Smooth muscle cell (in vitro differentiated cells): Measurements from ENCODE around the gene TRIM29. TPM values are rescaled to one million over a fixed set of nuclear protein-coding genes. Genes with fewer than 3 reads are reported as not detected.

Source experiments
- DNase-seq: peaks from one replicate; lab custom pipeline; 2025; ENCODE audit not compliant: unreplicated experiment; lab: John Stamatoyannopoulos, UW
- H2AFZ ChIP-seq: fragments of 200-600 bp; sonication (generic); 2 replicates; pipeline ENCODE4 v1.6.0; 2016; ENCODE audit warnings: antibody characterized with exemption, low read depth, mild to moderate bottlenecking
- H3F3A ChIP-seq: fragments of 200-600 bp; sonication (generic); 2 replicates; pipeline ENCODE4 v1.6.0; 2017; ENCODE audit warnings: antibody characterized with exemption, low read depth
- H3K27ac ChIP-seq: fragments of 200-600 bp; sonication (generic); 2 replicates; pipeline ENCODE4 v1.5.1; 2016; ENCODE audit warnings: low read depth, mild to moderate bottlenecking
- H3K27me3 ChIP-seq: fragments of 200-600 bp; sonication (generic); 2 replicates; pipeline ENCODE4 v1.6.1; 2016; ENCODE audit warnings: low read depth, mild to moderate bottlenecking
- H3K36me3 ChIP-seq: fragments of 200-600 bp; sonication (generic); 2 replicates; pipeline ENCODE4 v1.5.1; 2016; ENCODE audit warnings: low read depth
- H3K4me1 ChIP-seq: fragments of 200-600 bp; sonication (generic); 2 replicates; pipeline ENCODE4 v1.5.1; 2016; ENCODE audit warnings: low read depth
- H3K4me2 ChIP-seq: fragments of 200-600 bp; sonication (generic); 2 replicates; pipeline ENCODE4 v1.6.0; 2016; ENCODE audit warnings: mild to moderate bottlenecking
- H3K4me3 ChIP-seq: fragments of 200-600 bp; sonication (generic); 2 replicates; pipeline ENCODE4 v1.5.1; 2016; ENCODE audit warnings: mild to moderate bottlenecking
- H3K79me2 ChIP-seq: fragments of 200-600 bp; sonication (generic); 2 replicates; pipeline ENCODE4 v1.6.0; 2016; ENCODE audit warnings: low read depth, mild to moderate bottlenecking
- H3K9ac ChIP-seq: fragments of 200-600 bp; sonication (generic); 2 replicates; pipeline ENCODE4 v1.6.0; 2016; ENCODE audit warnings: low read depth
- H3K9me3 ChIP-seq: fragments of 200-600 bp; sonication (generic); replicated peaks from 2 replicates; pipeline ENCODE4 v1.5.1; 2016; ENCODE audit warnings: low read depth
- H4K20me1 ChIP-seq: fragments of 200-600 bp; sonication (generic); 2 replicates; pipeline ENCODE4 v1.6.0; 2016; ENCODE audit warnings: low read depth
- WGBS: methylation state at CpG from one replicate; pipeline ENCODE4 v1.1.7; 2016; ENCODE audit warnings: low lambda C conversion rate; 5-methylcytosine and 5-hydroxymethylcytosine counted together
- polyA plus RNA-seq: library from polyadenylated mRNA; unstranded; fragments of >200 nt; fragmentation: Nextera tagmentation; extraction: Ambion mirVana; gene quantifications from 2 replicates; pipeline ENCODE4 v1.2.1, GENCODE V29; 2016
- total RNA-seq: library from RNA; depleted of rRNA; stranded (reverse); fragments of >200 nt; gene quantifications from 2 replicates; pipeline ENCODE4 v1.2.3, GENCODE V29; 2014
- TF ChIP-seq, protein P1 (sequence below): fragments of 200-600 bp; sonication (generic); IDR thresholded peaks from 2 replicates; pipeline ENCODE4 v1.5.1; 2017; ENCODE audit warnings: borderline replicate concordance, mild to moderate bottlenecking, antibody characterized with exemption; ENCODE audit not compliant: insufficient read depth, poor library complexity, severe bottlenecking

Gene TRIM29
- total and polyA plus RNA-seq, 2 experiments from 2014 or later = 20.6 to 37.1 TPM

DNA sequence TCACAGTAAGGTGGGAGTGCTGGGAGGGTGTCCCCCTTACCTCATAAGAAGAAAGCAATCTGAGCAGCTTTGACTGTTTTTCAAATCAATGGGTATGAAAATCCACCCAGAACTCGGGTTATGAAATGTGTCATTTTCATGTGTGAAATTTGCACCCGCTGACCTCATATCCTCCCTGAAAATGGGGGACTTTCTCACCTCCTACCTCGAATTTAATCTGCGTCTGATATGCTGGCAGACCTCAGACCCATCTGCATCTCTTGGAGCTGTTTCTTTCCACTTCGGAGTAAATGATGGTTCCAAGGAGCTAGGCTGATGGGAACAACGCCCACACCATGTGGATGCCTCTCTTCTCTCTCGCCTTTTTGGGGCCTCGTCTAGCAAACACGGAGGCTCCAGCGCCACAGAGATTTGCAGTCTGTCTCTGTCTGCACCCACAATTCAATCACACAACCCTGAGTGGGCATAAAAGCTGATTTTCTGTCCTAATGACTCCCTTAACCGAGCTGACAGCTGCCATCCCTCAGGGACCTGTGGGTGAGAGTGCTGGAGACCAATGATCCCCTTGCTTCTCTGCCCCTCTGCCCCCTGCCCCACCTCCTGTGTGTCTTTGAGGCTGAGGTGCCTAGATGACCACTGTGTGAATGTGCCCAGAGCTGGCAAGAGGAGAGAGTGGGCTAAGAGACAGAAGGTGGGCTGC, 71.0 kb downstream of the TRIM29 start:
- no peak overlapping the region for H2AFZ ChIP-seq
- H3K27ac ChIP-seq = no peak overlapping the region
- no peaks in the 10 kb centered on the region for H4K20me1 ChIP-seq
- TF ChIP-seq, protein P1, sequence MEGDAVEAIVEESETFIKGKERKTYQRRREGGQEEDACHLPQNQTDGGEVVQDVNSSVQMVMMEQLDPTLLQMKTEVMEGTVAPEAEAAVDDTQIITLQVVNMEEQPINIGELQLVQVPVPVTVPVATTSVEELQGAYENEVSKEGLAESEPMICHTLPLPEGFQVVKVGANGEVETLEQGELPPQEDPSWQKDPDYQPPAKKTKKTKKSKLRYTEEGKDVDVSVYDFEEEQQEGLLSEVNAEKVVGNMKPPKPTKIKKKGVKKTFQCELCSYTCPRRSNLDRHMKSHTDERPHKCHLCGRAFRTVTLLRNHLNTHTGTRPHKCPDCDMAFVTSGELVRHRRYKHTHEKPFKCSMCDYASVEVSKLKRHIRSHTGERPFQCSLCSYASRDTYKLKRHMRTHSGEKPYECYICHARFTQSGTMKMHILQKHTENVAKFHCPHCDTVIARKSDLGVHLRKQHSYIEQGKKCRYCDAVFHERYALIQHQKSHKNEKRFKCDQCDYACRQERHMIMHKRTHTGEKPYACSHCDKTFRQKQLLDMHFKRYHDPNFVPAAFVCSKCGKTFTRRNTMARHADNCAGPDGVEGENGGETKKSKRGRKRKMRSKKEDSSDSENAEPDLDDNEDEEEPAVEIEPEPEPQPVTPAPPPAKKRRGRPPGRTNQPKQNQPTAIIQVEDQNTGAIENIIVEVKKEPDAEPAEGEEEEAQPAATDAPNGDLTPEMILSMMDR = no peak
- no peak overlapping the region for H3K9ac ChIP-seq
- no peak overlapping the region for H3K4me2 ChIP-seq
- H3K4me3 ChIP-seq = no peak overlapping the region
- DNase-seq = no peak
- H3K27me3 ChIP-seq = no peaks in the 10 kb centered on the region
- peaks cover 13% of the 10 kb centered on the region for H3K4me1 ChIP-seq
- H3K36me3 ChIP-seq = no peaks in the 10 kb centered on the region
- no peaks in the 10 kb centered on the region for H3K79me2 ChIP-seq
- H3F3A ChIP-seq = peaks cover 4% of the 10 kb centered on the region
- H3K9me3 ChIP-seq = no peaks in the 10 kb centered on the region
- 89% methylated on average over 11 of the region's 11 CpGs for WGBS

DNA sequence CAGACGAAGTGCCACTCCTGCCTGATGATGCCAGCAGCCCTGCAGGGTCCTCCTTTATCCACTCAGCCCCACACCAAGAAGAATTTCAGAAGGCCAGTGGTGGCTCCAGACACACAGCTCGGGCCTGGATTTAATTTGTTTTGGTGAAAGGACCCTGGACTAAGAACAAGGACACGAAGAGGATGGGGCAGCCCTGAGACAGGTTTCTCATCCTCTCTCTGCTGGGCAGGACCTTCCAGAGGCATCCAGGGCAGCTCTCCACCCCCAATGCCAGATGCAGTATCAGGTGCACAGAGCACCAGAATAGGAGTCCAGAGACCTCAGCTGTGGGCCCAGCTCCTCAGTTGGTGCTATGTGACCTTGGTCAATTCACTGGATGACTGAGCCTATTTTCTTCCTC, 72.0 kb downstream of the TRIM29 start:
- Histone ChIP-seq H4K20me1 (no peaks in the 10 kb centered on the region), H3K36me3 (no peaks in the 10 kb centered on the region), H3K9me3 (no peaks in the 10 kb centered on the region), H3K4me2 (no peak overlapping the region), H2AFZ (no peak overlapping the region), H3K27me3 (no peaks in the 10 kb centered on the region), H3K4me1 (peaks cover 19% of the 10 kb centered on the region), H3F3A (peaks cover 4% of the 10 kb centered on the region), H3K4me3 (no peak overlapping the region), H3K27ac (no peak overlapping the region), H3K79me2 (no peaks in the 10 kb centered on the region), H3K9ac (no peak overlapping the region)
- DNase-seq = no peak
- TF ChIP-seq, protein P1 = no peak
- 89% methylated on average over 3 of the region's 3 CpGs for WGBS

- Histone ChIP-seq H3K36me3 (no peaks in the 10 kb centered on the region), H4K20me1 (no peaks in the 10 kb centered on the region), H3K9ac (no peak overlapping the region), H3K4me3 (no peak overlapping the region), H3K4me1 (peaks cover 19% of the 10 kb centered on the region), H3K4me2 (no peak overlapping the region), H2AFZ (no peak overlapping the region), H3K9me3 (no peaks in the 10 kb centered on the region), H3F3A (peaks cover 4% of the 10 kb centered on the region), H3K79me2 (no peaks in the 10 kb centered on the region), H3K27ac (no peak overlapping the region), H3K27me3 (no peaks in the 10 kb centered on the region)
- DNase-seq = no peak
- TF ChIP-seq, protein P1 = no peak
- 89% methylated on average over 4 of the region's 4 CpGs for WGBS
These were observed 72.7 kb downstream of the TRIM29 start for GRCh38 chr11:120065176-120065575.

GRCh38 chr11:120064341-120064740, 73.6 kb downstream of the TRIM29 start:
- Histone ChIP-seq H3K4me2 (no peak overlapping the region), H3K4me3 (no peak overlapping the region), H3K36me3 (no peaks in the 10 kb centered on the region), H3K4me1 (peaks cover 19% of the 10 kb centered on the region), H4K20me1 (no peaks in the 10 kb centered on the region), H3F3A (peaks cover 4% of the 10 kb centered on the region), H2AFZ (no peak overlapping the region), H3K9me3 (no peaks in the 10 kb centered on the region), H3K27ac (no peak overlapping the region), H3K79me2 (no peaks in the 10 kb centered on the region), H3K9ac (no peak overlapping the region), H3K27me3 (no peaks in the 10 kb centered on the region)
- 91% methylated on average over 7 of the region's 7 CpGs for WGBS
- no peak for DNase-seq
- TF ChIP-seq, protein P1 = no peak
